ENCODE data around the gene RRH.

Gene RRH

GRCh38 chr4:109820563-109820962, 7.2 kb upstream of the RRH start:
- TF ChIP-seq EZH2phosphoT487 (conservative IDR thresholded peaks at IDR 0.05; ENCODE audit: low read length) (no peak), CTCF (IDR thresholded peaks at IDR 0.05; ENCODE audit: insufficient read depth, low read length, poor library complexity, severe bottlenecking) (no peak)
- H3K79me2 ChIP-seq (ENCODE audit: insufficient read depth, low read length), result peaks cover 30% of the 10 kb centered on the region
- H3K9me2 ChIP-seq (replicated peaks; ENCODE audit: insufficient read depth, low read length), result no peaks in the 10 kb centered on the region
- H3F3A ChIP-seq (ENCODE audit: insufficient read depth), result no peaks in the 10 kb centered on the region
- H3K36me3 ChIP-seq (ENCODE audit: low read length), result 0 out of 2 replicates have a peak, but pooled peaks cover 3% of the 10 kb centered on the region
- H3K4me2 ChIP-seq (ENCODE audit: low read depth, low read length, poor library complexity, severe bottlenecking), result no peak overlapping the region
- H3K27ac ChIP-seq (ENCODE audit: low read depth, low read length), result no peak overlapping the region
- no peaks in the 10 kb centered on the region for H4K20me1 ChIP-seq (ENCODE audit: low read depth, low read length)
- no peaks in the 10 kb centered on the region for H3K27me3 ChIP-seq (ENCODE audit: low read length)
- no peak overlapping the region for H3K4me3 ChIP-seq (ENCODE audit: insufficient read depth, low read length, poor library complexity, severe bottlenecking)
- H2AFZ ChIP-seq (ENCODE audit: low read depth, low read length, severe bottlenecking), result no peak overlapping the region
- H3K9me3 ChIP-seq (ENCODE audit: insufficient read depth, low read length), result no peaks in the 10 kb centered on the region
- no peak overlapping the region for H3K9ac ChIP-seq (ENCODE audit: low read length)

DNA sequence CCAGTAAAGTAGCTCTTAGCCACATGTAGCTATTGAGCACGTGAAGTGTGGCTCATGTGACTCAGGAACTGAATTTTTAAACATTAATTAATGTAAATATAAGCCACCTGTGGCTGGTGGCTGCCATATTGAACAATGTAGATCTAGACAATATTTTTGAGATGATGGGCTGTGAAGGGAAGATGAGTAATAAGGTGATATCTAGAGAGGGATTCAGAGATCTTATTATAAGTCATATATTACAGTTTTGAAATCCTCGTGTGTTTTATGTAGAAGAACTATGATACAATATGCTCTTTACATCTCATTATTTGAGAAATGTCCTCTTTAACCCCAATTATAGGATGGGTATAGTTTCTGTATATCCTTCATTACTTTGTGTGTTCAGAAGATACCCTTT, 6.6 kb upstream of the RRH start:
- TF ChIP-seq CTCF (IDR thresholded peaks at IDR 0.05; ENCODE audit: insufficient read depth, low read length, poor library complexity, severe bottlenecking), result no peak
- TF ChIP-seq EZH2phosphoT487 (conservative IDR thresholded peaks at IDR 0.05; ENCODE audit: low read length), result no peak
- no peak overlapping the region for H3K9ac ChIP-seq (ENCODE audit: low read length)
- no peaks in the 10 kb centered on the region for H3K9me3 ChIP-seq (ENCODE audit: insufficient read depth, low read length)
- H3K27me3 ChIP-seq (ENCODE audit: low read length), result no peaks in the 10 kb centered on the region
- H3K27ac ChIP-seq (ENCODE audit: low read depth, low read length), result no peak overlapping the region
- no peaks in the 10 kb centered on the region for H4K20me1 ChIP-seq (ENCODE audit: low read depth, low read length)
- no peak overlapping the region for H2AFZ ChIP-seq (ENCODE audit: low read depth, low read length, severe bottlenecking)
- H3K4me2 ChIP-seq (ENCODE audit: low read depth, low read length, poor library complexity, severe bottlenecking), result no peak overlapping the region
- H3K4me3 ChIP-seq (ENCODE audit: insufficient read depth, low read length, poor library complexity, severe bottlenecking), result no peak overlapping the region
- peaks cover 23% of the 10 kb centered on the region for H3K79me2 ChIP-seq (ENCODE audit: insufficient read depth, low read length)
- no peaks in the 10 kb centered on the region for H3K9me2 ChIP-seq (replicated peaks; ENCODE audit: insufficient read depth, low read length)
- H3F3A ChIP-seq (ENCODE audit: insufficient read depth), result no peaks in the 10 kb centered on the region
- 0 out of 2 replicates have a peak, but pooled peaks cover 3% of the 10 kb centered on the region for H3K36me3 ChIP-seq (ENCODE audit: low read length)

- TF ChIP-seq EZH2phosphoT487 (conservative IDR thresholded peaks at IDR 0.05; ENCODE audit: low read length), result no peak
- no peak for TF ChIP-seq CTCF (IDR thresholded peaks at IDR 0.05; ENCODE audit: insufficient read depth, low read length, poor library complexity, severe bottlenecking)
- Histone ChIP-seq H3K27ac (ENCODE audit: low read depth, low read length) (no peak overlapping the region), H4K20me1 (ENCODE audit: low read depth, low read length) (no peaks in the 10 kb centered on the region), H2AFZ (ENCODE audit: low read depth, low read length, severe bottlenecking) (no peak overlapping the region), H3K9me2 (replicated peaks; ENCODE audit: insufficient read depth, low read length) (no peaks in the 10 kb centered on the region), H3F3A (ENCODE audit: insufficient read depth) (no peaks in the 10 kb centered on the region), H3K4me2 (ENCODE audit: low read depth, low read length, poor library complexity, severe bottlenecking) (no peak overlapping the region), H3K9me3 (ENCODE audit: insufficient read depth, low read length) (no peaks in the 10 kb centered on the region), H3K9ac (ENCODE audit: low read length) (no peak overlapping the region), H3K36me3 (ENCODE audit: low read length) (0 out of 2 replicates have a peak, but pooled peaks cover 3% of the 10 kb centered on the region), H3K79me2 (ENCODE audit: insufficient read depth, low read length) (no peaks in the 10 kb centered on the region), H3K4me3 (ENCODE audit: insufficient read depth, low read length, poor library complexity, severe bottlenecking) (no peak overlapping the region), H3K27me3 (ENCODE audit: low read length) (no peaks in the 10 kb centered on the region)
Observed at GRCh38 chr4:109826719-109827118, 1.1 kb upstream of the RRH start.
